OCI-LY7 (cell line): ENCODE data around the gene FAM117A. TPM values are rescaled to one million over a fixed set of nuclear protein-coding genes. Genes with fewer than 3 reads are reported as not detected.

Experiments
- BruUV-seq: library from RNA; stranded (reverse); fragments of 400-500 nt; replicated peaks from 2 replicates; lab custom pipeline; 2021; lab: Mats Ljungman, UMichigan
- CTCF ChIA-PET: fragments of 300-600 bp; sonication (Branson Sonifier 250); formaldehyde crosslinking; loops from one replicate; lab custom pipeline; 2022; ENCODE audit warnings: antibody characterized with exemption; ENCODE audit not compliant: unreplicated experiment; lab: Charles Lee
- POLR2A ChIA-PET: fragments of 300-600 bp; sonication (Branson Sonifier 250); formaldehyde crosslinking; loops from one replicate; lab custom pipeline; 2022; ENCODE audit warnings: antibody characterized with exemption; lab: Charles Lee
- DNase-seq: peaks from one replicate; pipeline ENCODE4 v3.0.0-alpha.2; 2015; ENCODE audit warnings: low spot score
- H2AFZ ChIP-seq: fragments of 200-600 bp; sonication (generic), shearing (Covaris generic); 2 replicates; pipeline ENCODE4 v1.6.1; 2014; ENCODE audit warnings: mild to moderate bottlenecking, antibody characterized with exemption, low read length, moderate library complexity
- H3K27ac ChIP-seq: fragments of 200-600 bp; sonication (generic); 2 replicates; pipeline ENCODE4 v1.5.1; 2014; ENCODE audit warnings: mixed run types, low read depth, mild to moderate bottlenecking, moderate library complexity, low read length, inconsistent platforms; ENCODE audit not compliant: poor library complexity, severe bottlenecking
- H3K36me3 ChIP-seq: fragments of 200-600 bp; sonication (generic); 2 replicates; pipeline ENCODE4 v1.6.1; 2014; ENCODE audit warnings: mild to moderate bottlenecking, antibody characterized with exemption, low read length, moderate library complexity, mixed read lengths; ENCODE audit not compliant: insufficient read depth
- H3K4me1 ChIP-seq: fragments of 200-600 bp; sonication (generic); 2 replicates; pipeline ENCODE4 v1.5.1; 2014; ENCODE audit warnings: mild to moderate bottlenecking, low read length; ENCODE audit not compliant: insufficient read depth, poor library complexity, severe bottlenecking
- H3K4me2 ChIP-seq: fragments of 200-600 bp; sonication (generic); 2 replicates; pipeline ENCODE4 v1.6.1; 2014; ENCODE audit warnings: mild to moderate bottlenecking, low read length
- H3K4me3 ChIP-seq: fragments of 200-600 bp; sonication (generic); 2 replicates; pipeline ENCODE4 v1.5.1; 2014; ENCODE audit warnings: mild to moderate bottlenecking, low read depth, low read length; ENCODE audit not compliant: poor library complexity, severe bottlenecking
- H3K79me2 ChIP-seq: fragments of 200-600 bp; sonication (generic); 2 replicates; pipeline ENCODE4 v1.6.1; 2016; ENCODE audit warnings: low read depth, mild to moderate bottlenecking, low read length, moderate library complexity, mixed read lengths; ENCODE audit not compliant: insufficient read depth
- H3K9me2 ChIP-seq: fragments of 200-600 bp; sonication (generic); 2 replicates; pipeline ENCODE4 v1.6.1; 2016; ENCODE audit warnings: mild to moderate bottlenecking, low read length, mixed read lengths; ENCODE audit not compliant: insufficient read depth
- H3K9me3 ChIP-seq: fragments of 200-600 bp; sonication (generic); 2 replicates; pipeline ENCODE4 v1.6.1; 2014; ENCODE audit warnings: mild to moderate bottlenecking, mixed run types, low read length, mixed read lengths
- H4K20me1 ChIP-seq: fragments of 200-600 bp; sonication (generic); 2 replicates; pipeline ENCODE4 v1.6.1; 2014; ENCODE audit warnings: mild to moderate bottlenecking, antibody characterized with exemption, low read length, moderate library complexity, mixed read lengths; ENCODE audit not compliant: insufficient read depth
- EZH2phosphoT487 ChIP-seq: fragments of 200-600 bp; sonication (generic); IDR thresholded peaks from 2 replicates; pipeline ENCODE4 v1.6.1; 2018; ENCODE audit warnings: low read depth, borderline replicate concordance, mild to moderate bottlenecking, mixed run types, antibody characterized with exemption, low read length, moderate library complexity, mixed read lengths
- intact Hi-C: fragments of 100-400 bp; cut with micrococcal nuclease; formaldehyde crosslinking; loops from one replicate; pipeline ENCODE4 v1.10.0; 2022; ENCODE audit not compliant: unreplicated experiment
- total RNA-seq, 2 experiments: library from RNA; depleted of rRNA in 1 of 2; stranded (reverse); fragments of >200 nt in 1 of 2; shearing (Covaris generic) in 1 of 2; gene quantifications; 2 replicates each; pipeline ENCODE4 v1.2.3, GENCODE V29; 2014 to 2022
- TF ChIP-seq, protein P1 (sequence below): fragments of 200-600 bp; sonication (generic); conservative IDR thresholded peaks from 2 replicates; pipeline ENCODE4 v1.5.1; 2014; ENCODE audit warnings: mild to moderate bottlenecking, antibody characterized with exemption, low read length, moderate library complexity, mixed read lengths

The FAM117A gene
- total RNA-seq, 2 experiments from 2014 or later: 40.4 to 44.3 TPM

DNA sequence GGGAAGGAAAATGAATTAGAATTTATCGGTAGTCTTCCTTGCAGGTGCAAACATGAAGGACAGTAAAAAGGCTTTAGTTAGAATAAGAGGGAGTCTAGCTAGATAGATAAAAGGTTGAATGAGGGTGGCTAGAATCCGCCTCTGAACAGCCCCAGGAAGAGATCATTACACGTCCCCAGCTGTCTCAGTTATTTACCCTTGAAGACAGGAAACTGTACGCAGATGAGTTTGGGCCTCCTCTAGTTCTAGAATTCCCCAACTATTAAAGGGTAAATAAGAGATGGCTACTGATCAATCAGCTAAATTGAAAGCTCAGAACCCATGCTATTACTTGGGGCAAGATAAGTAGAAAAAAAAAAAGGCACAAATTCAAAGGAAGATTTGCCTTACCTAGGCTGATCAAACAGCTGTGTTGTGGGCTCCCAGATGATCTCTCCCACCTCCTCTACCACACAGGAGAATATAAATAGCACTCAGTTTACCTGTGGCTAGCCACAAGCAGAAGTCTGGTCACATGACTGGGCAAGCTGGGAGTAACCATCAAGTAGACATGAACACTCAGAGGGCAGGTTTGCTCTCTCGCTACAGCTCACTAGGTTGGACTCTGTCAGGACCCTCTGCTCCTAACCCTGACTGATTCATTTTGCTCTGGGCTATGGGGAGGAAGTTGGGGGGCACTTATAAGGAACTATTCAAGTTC is 17.0 kb downstream of the FAM117A start:
- intact Hi-C loops: loop anchor here (1.0 to 10.0 kb wide), 3 partner anchors 8 to 532 kb away; partner anchors contain the start of genes ABI3 and GNGT2
- H3K9me3 ChIP-seq: no peaks in the 10 kb centered on the region
- H3K36me3 ChIP-seq: peaks cover 23% of the 10 kb centered on the region; the same call in 1 of the 2 replicates
- BruUV-seq: TSS peak; percentile 47
- H3K79me2 ChIP-seq: peaks cover 84% of the 10 kb centered on the region
- peak overlapping the region; percentile 91 for H3K4me2 ChIP-seq
- no peaks in the 10 kb centered on the region for H4K20me1 ChIP-seq
- peaks cover 91% of the 10 kb centered on the region for H3K4me1 ChIP-seq
- DNase-seq: peak; percentile 86
- no peak overlapping the region for H2AFZ ChIP-seq
- H3K4me3 ChIP-seq: peak overlapping the region; percentile 67
- H3K27ac ChIP-seq: peak overlapping the region; percentile 94
- TF ChIP-seq, protein P1, sequence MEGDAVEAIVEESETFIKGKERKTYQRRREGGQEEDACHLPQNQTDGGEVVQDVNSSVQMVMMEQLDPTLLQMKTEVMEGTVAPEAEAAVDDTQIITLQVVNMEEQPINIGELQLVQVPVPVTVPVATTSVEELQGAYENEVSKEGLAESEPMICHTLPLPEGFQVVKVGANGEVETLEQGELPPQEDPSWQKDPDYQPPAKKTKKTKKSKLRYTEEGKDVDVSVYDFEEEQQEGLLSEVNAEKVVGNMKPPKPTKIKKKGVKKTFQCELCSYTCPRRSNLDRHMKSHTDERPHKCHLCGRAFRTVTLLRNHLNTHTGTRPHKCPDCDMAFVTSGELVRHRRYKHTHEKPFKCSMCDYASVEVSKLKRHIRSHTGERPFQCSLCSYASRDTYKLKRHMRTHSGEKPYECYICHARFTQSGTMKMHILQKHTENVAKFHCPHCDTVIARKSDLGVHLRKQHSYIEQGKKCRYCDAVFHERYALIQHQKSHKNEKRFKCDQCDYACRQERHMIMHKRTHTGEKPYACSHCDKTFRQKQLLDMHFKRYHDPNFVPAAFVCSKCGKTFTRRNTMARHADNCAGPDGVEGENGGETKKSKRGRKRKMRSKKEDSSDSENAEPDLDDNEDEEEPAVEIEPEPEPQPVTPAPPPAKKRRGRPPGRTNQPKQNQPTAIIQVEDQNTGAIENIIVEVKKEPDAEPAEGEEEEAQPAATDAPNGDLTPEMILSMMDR: no peak
- no peak for TF ChIP-seq EZH2phosphoT487
- CTCF ChIA-PET: interaction anchor here (0.6 to 1.0 kb wide), 2 partner anchors 39 to 133 kb away, joined by 3 read pairs; partner anchors contain the start of gene SLC35B1
- H3K9me2 ChIP-seq: no peaks in the 10 kb centered on the region
- POLR2A ChIA-PET: interaction anchor here (0.7 to 5.4 kb wide), 9 partner anchors 9 to 416 kb away, joined by 3 to 124 read pairs (median 4); partner anchors contain the start of genes FAM117A, KAT7 and SLC35B1

DNA sequence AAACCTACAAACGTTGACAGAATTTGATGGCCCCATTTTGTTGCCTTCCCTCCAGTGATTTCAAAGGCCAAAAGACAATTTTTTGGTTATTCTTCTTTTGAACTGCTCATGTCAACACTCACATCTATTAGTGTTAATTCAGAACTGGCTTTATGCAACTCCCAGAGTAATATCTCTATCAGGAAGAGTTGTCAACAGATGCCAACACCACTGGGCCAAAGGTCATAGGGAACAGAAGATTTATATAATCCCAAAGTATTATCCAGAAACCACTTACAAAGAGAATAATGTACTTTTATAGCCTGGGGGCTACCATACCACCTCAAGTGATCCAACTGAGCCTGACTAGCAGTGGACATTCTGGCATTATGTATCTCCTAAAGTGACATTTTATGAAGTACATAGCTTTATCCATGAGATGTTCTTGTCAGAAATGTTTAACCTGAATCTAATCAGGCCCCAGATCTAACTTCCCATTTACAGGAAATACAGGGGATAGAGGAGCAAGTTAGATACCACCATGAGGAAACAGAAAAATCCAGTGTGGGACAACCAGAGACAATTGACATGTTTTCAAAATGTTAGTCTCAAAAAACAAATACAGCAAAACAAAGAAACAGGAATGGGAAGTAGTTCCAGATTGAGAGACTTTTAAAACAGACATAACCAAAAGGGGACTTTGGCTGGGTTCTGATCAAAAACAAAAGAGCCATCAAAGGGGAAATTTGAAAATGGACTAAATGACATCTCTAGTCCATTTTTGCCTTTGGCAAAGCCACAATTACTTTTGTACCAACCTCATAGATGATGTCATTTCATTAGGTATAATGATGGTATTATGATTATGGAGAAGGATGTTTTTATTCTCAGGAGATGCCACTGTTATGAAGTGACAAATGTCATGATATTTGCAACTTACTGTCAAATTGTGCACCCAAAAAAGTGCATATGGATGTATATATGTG is 18.5 kb downstream of the FAM117A start:
- Histone ChIP-seq H4K20me1 (no peaks in the 10 kb centered on the region), H3K9me3 (no peaks in the 10 kb centered on the region), H3K9me2 (no peaks in the 10 kb centered on the region), H3K27ac (peak overlapping the region; percentile 94), H3K36me3 (peaks cover 25% of the 10 kb centered on the region; the same call in 1 of the 2 replicates), H3K79me2 (peaks cover 85% of the 10 kb centered on the region), H3K4me3 (peak overlapping the region; percentile 67), H3K4me1 (peaks cover 98% of the 10 kb centered on the region), H3K4me2 (peak overlapping the region; percentile 91), H2AFZ (no peak overlapping the region)
- intact Hi-C loops: loop anchor here (1.0 to 10.0 kb wide), 2 partner anchors 37 to 531 kb away; partner anchors contain the start of genes ABI3 and GNGT2
- BruUV-seq: no TSS peak
- POLR2A ChIA-PET: interaction anchor here (1.5 to 5.4 kb wide), 3 partner anchors 7 to 36 kb away, joined by 4 to 124 read pairs (median 11); partner anchors contain the start of genes FAM117A and SLC35B1
- DNase-seq: no peak
- TF ChIP-seq, protein P1: no peak
- no peak for TF ChIP-seq EZH2phosphoT487
- CTCF ChIA-PET: no interaction called here
